NOMO-1 (cell line): Measurements from ENCODE around the gene TLR6.

Experiments used
- DNase-seq, 2 experiments: peaks; one replicate each; lab custom pipeline; 2025; ENCODE audit not compliant: unreplicated experiment in 2 of 2; lab: John Stamatoyannopoulos, UW

TLR6 gene

GRCh38 chr4:38868059-38868960 lies 11.7 kb upstream of the TLR6 start:
- DNase-seq, result no peak

- DNase-seq, result peak; percentile 59 to 74
These were observed 11.0 kb upstream of the TLR6 start, which contains the start of gene FAM114A1 for GRCh38 chr4:38867478-38868058. FAM114A1 (plus strand) TSS chr4:38867806; CDS start chr4:38878079, 10,273 bp downstream.

- peak in 1 of 2 experiments; percentile 53 for DNase-seq
These were observed 10.4 kb upstream of the TLR6 start for GRCh38 chr4:38866973-38867477.

GRCh38 chr4:38865445-38865844 lies 8.8 kb upstream of the TLR6 start:
- peak in 1 of 2 experiments; percentile 9 for DNase-seq

- DNase-seq, result no peak
These were observed 5.2 kb upstream of the TLR6 start for GRCh38 chr4:38861791-38862190.

GRCh38 chr4:38860788-38861424 lies 4.3 kb upstream of the TLR6 start:
- DNase-seq, result peak; percentile 44

- no peak for DNase-seq
These were observed 2.9 kb upstream of the TLR6 start for GRCh38 chr4:38859501-38859900.

- DNase-seq, result no peak
These were observed 1.4 kb upstream of the TLR6 start for GRCh38 chr4:38858097-38858420.

GRCh38 chr4:38857354-38858096 lies 908 bp upstream of the TLR6 start:
- peak; percentile 74 to 98 for DNase-seq

GRCh38 chr4:38856046-38856445 lies 571 bp downstream of the TLR6 start:
- peak; percentile 36 to 58 for DNase-seq

- peak in 1 of 2 experiments; percentile 3 for DNase-seq
These were observed 1.2 kb downstream of the TLR6 start for GRCh38 chr4:38855466-38855865.

GRCh38 chr4:38846015-38846414 lies 10.6 kb downstream of the TLR6 start:
- DNase-seq, result peak in 1 of 2 experiments; percentile 59

- no peak for DNase-seq
These were observed 13.6 kb downstream of the TLR6 start for GRCh38 chr4:38842994-38843393.

GRCh38 chr4:38837849-38838248 lies 18.8 kb downstream of the TLR6 start:
- DNase-seq, result peak in 1 of 2 experiments; percentile 28

GRCh38 chr4:38837334-38837733 lies 19.3 kb downstream of the TLR6 start:
- DNase-seq, result no peak

- DNase-seq, result no peak
These were observed 22.0 kb downstream of the TLR6 start for GRCh38 chr4:38834570-38834969.

GRCh38 chr4:38832624-38833528 lies 23.7 kb downstream of the TLR6 start:
- no peak for DNase-seq

- no peak for DNase-seq
These were observed 24.4 kb downstream of the TLR6 start for GRCh38 chr4:38832206-38832605.

- DNase-seq, result no peak
These were observed 25.0 kb downstream of the TLR6 start for GRCh38 chr4:38831653-38832052.

- no peak for DNase-seq
These were observed 27.4 kb downstream of the TLR6 start for GRCh38 chr4:38829237-38829636.
